ENCODE data around the gene MYO16.

Gene MYO16

GRCh38 chr13:109010912-109011311, 381.5 kb downstream of the MYO16 start:
- H3K27me3 ChIP-seq (ENCODE audit: control insufficient read depth, insufficient read depth, low read length) = no peaks in the 10 kb centered on the region
- no peaks in the 10 kb centered on the region for H3K9me3 ChIP-seq (ENCODE audit: control insufficient read depth, low read length)
- no peaks in the 10 kb centered on the region for H3K4me1 ChIP-seq (ENCODE audit: control insufficient read depth, insufficient read depth, low read length)
- H3K4me3 ChIP-seq (ENCODE audit: low read length) = no peak overlapping the region
- no peaks in the 10 kb centered on the region for H3K36me3 ChIP-seq (ENCODE audit: control insufficient read depth, insufficient read depth, low read length)
- H3K9ac ChIP-seq (ENCODE audit: low read length) = no peak overlapping the region

- Histone ChIP-seq H3K9me3 (ENCODE audit: control insufficient read depth, low read length) (no peaks in the 10 kb centered on the region), H3K27me3 (ENCODE audit: control insufficient read depth, insufficient read depth, low read length) (no peaks in the 10 kb centered on the region), H3K36me3 (ENCODE audit: control insufficient read depth, insufficient read depth, low read length) (no peaks in the 10 kb centered on the region)
These were observed 382.7 kb downstream of the MYO16 start for GRCh38 chr13:109012115-109012514.

GRCh38 chr13:109021558-109021957, 392.1 kb downstream of the MYO16 start:
- H3K9ac ChIP-seq (ENCODE audit: low read length) = no peak overlapping the region
- H3K36me3 ChIP-seq (ENCODE audit: control insufficient read depth, insufficient read depth, low read length) = no peaks in the 10 kb centered on the region
- H3K9me3 ChIP-seq (ENCODE audit: control insufficient read depth, low read length) = no peaks in the 10 kb centered on the region
- no peaks in the 10 kb centered on the region for H3K4me1 ChIP-seq (ENCODE audit: control insufficient read depth, insufficient read depth, low read length)
- H3K4me3 ChIP-seq (ENCODE audit: low read length) = no peak overlapping the region
- H3K27me3 ChIP-seq (ENCODE audit: control insufficient read depth, insufficient read depth, low read length) = no peaks in the 10 kb centered on the region

More at GRCh38 chr13:109012115-109012514, 382.7 kb downstream of the MYO16 start:
- no peaks in the 10 kb centered on the region for H3K4me1 ChIP-seq (ENCODE audit: control insufficient read depth, insufficient read depth, low read length)
- no peak overlapping the region for H3K9ac ChIP-seq (ENCODE audit: low read length)
- no peak overlapping the region for H3K4me3 ChIP-seq (ENCODE audit: low read length)

- H3K9ac ChIP-seq (ENCODE audit: low read length) = no peak overlapping the region
- no peaks in the 10 kb centered on the region for H3K27me3 ChIP-seq (ENCODE audit: control insufficient read depth, insufficient read depth, low read length)
- H3K4me1 ChIP-seq (ENCODE audit: control insufficient read depth, insufficient read depth, low read length) = no peaks in the 10 kb centered on the region
- no peaks in the 10 kb centered on the region for H3K36me3 ChIP-seq (ENCODE audit: control insufficient read depth, insufficient read depth, low read length)
- no peak overlapping the region for H3K4me3 ChIP-seq (ENCODE audit: low read length)
- no peaks in the 10 kb centered on the region for H3K9me3 ChIP-seq (ENCODE audit: control insufficient read depth, low read length)
These were observed 395.2 kb downstream of the MYO16 start for GRCh38 chr13:109024611-109025010.

- Histone ChIP-seq H3K9ac (ENCODE audit: low read length) (no peak overlapping the region), H3K36me3 (ENCODE audit: control insufficient read depth, insufficient read depth, low read length) (no peaks in the 10 kb centered on the region), H3K9me3 (ENCODE audit: control insufficient read depth, low read length) (no peaks in the 10 kb centered on the region), H3K4me3 (ENCODE audit: low read length) (no peak overlapping the region), H3K4me1 (ENCODE audit: control insufficient read depth, insufficient read depth, low read length) (no peaks in the 10 kb centered on the region), H3K27me3 (ENCODE audit: control insufficient read depth, insufficient read depth, low read length) (no peaks in the 10 kb centered on the region)
These were observed 396.9 kb downstream of the MYO16 start for GRCh38 chr13:109026266-109026665.

- Histone ChIP-seq H3K9me3 (ENCODE audit: control insufficient read depth, low read length) (no peaks in the 10 kb centered on the region), H3K4me3 (ENCODE audit: low read length) (no peak overlapping the region), H3K4me1 (ENCODE audit: control insufficient read depth, insufficient read depth, low read length) (no peaks in the 10 kb centered on the region), H3K27me3 (ENCODE audit: control insufficient read depth, insufficient read depth, low read length) (no peaks in the 10 kb centered on the region), H3K9ac (ENCODE audit: low read length) (no peak overlapping the region), H3K36me3 (ENCODE audit: control insufficient read depth, insufficient read depth, low read length) (no peaks in the 10 kb centered on the region)
These were observed 399.2 kb downstream of the MYO16 start for GRCh38 chr13:109028624-109029023.

GRCh38 chr13:109033090-109033489, 403.7 kb downstream of the MYO16 start:
- Histone ChIP-seq H3K9ac (ENCODE audit: low read length) (no peak overlapping the region), H3K27me3 (ENCODE audit: control insufficient read depth, insufficient read depth, low read length) (no peaks in the 10 kb centered on the region), H3K36me3 (ENCODE audit: control insufficient read depth, insufficient read depth, low read length) (no peaks in the 10 kb centered on the region), H3K4me3 (ENCODE audit: low read length) (no peak overlapping the region), H3K4me1 (ENCODE audit: control insufficient read depth, insufficient read depth, low read length) (no peaks in the 10 kb centered on the region), H3K9me3 (ENCODE audit: control insufficient read depth, low read length) (no peaks in the 10 kb centered on the region)

- no peaks in the 10 kb centered on the region for H3K27me3 ChIP-seq (ENCODE audit: control insufficient read depth, insufficient read depth, low read length)
- H3K36me3 ChIP-seq (ENCODE audit: control insufficient read depth, insufficient read depth, low read length) = no peaks in the 10 kb centered on the region
- no peak overlapping the region for H3K4me3 ChIP-seq (ENCODE audit: low read length)
- no peak overlapping the region for H3K9ac ChIP-seq (ENCODE audit: low read length)
- H3K4me1 ChIP-seq (ENCODE audit: control insufficient read depth, insufficient read depth, low read length) = no peaks in the 10 kb centered on the region
- H3K9me3 ChIP-seq (ENCODE audit: control insufficient read depth, low read length) = no peaks in the 10 kb centered on the region
These were observed 406.8 kb downstream of the MYO16 start for GRCh38 chr13:109036078-109036780.

GRCh38 chr13:109043636-109044035, 414.2 kb downstream of the MYO16 start:
- no peaks in the 10 kb centered on the region for H3K9me3 ChIP-seq (ENCODE audit: control insufficient read depth, low read length)

GRCh38 chr13:109055850-109056249, 426.4 kb downstream of the MYO16 start:
- Histone ChIP-seq H3K4me3 (ENCODE audit: low read length) (no peak overlapping the region), H3K9me3 (ENCODE audit: control insufficient read depth, low read length) (no peaks in the 10 kb centered on the region), H3K36me3 (ENCODE audit: control insufficient read depth, insufficient read depth, low read length) (no peaks in the 10 kb centered on the region), H3K27me3 (ENCODE audit: control insufficient read depth, insufficient read depth, low read length) (no peaks in the 10 kb centered on the region), H3K4me1 (ENCODE audit: control insufficient read depth, insufficient read depth, low read length) (no peaks in the 10 kb centered on the region), H3K9ac (ENCODE audit: low read length) (no peak overlapping the region)

More at GRCh38 chr13:109043636-109044035, 414.2 kb downstream of the MYO16 start:
- Histone ChIP-seq H3K36me3 (ENCODE audit: control insufficient read depth, insufficient read depth, low read length) (no peaks in the 10 kb centered on the region), H3K4me3 (ENCODE audit: low read length) (no peak overlapping the region), H3K4me1 (ENCODE audit: control insufficient read depth, insufficient read depth, low read length) (no peaks in the 10 kb centered on the region), H3K27me3 (ENCODE audit: control insufficient read depth, insufficient read depth, low read length) (no peaks in the 10 kb centered on the region), H3K9ac (ENCODE audit: low read length) (no peak overlapping the region)

- Histone ChIP-seq H3K9me3 (ENCODE audit: control insufficient read depth, low read length) (no peaks in the 10 kb centered on the region), H3K4me1 (ENCODE audit: control insufficient read depth, insufficient read depth, low read length) (no peaks in the 10 kb centered on the region), H3K4me3 (ENCODE audit: low read length) (no peak overlapping the region), H3K27me3 (ENCODE audit: control insufficient read depth, insufficient read depth, low read length) (no peaks in the 10 kb centered on the region), H3K36me3 (ENCODE audit: control insufficient read depth, insufficient read depth, low read length) (no peaks in the 10 kb centered on the region), H3K9ac (ENCODE audit: low read length) (no peak overlapping the region)
These were observed 428.7 kb downstream of the MYO16 start for GRCh38 chr13:109058087-109058486.

- H3K4me3 ChIP-seq (ENCODE audit: low read length) = no peak overlapping the region
- H3K9me3 ChIP-seq (ENCODE audit: control insufficient read depth, low read length) = no peaks in the 10 kb centered on the region
- H3K36me3 ChIP-seq (ENCODE audit: control insufficient read depth, insufficient read depth, low read length) = no peaks in the 10 kb centered on the region
- no peak overlapping the region for H3K9ac ChIP-seq (ENCODE audit: low read length)
- H3K4me1 ChIP-seq (ENCODE audit: control insufficient read depth, insufficient read depth, low read length) = no peaks in the 10 kb centered on the region
- H3K27me3 ChIP-seq (ENCODE audit: control insufficient read depth, insufficient read depth, low read length) = no peaks in the 10 kb centered on the region
These were observed 443.1 kb downstream of the MYO16 start for GRCh38 chr13:109072505-109072904.

GRCh38 chr13:109074436-109074835, 445.0 kb downstream of the MYO16 start:
- no peaks in the 10 kb centered on the region for H3K27me3 ChIP-seq (ENCODE audit: control insufficient read depth, insufficient read depth, low read length)
- H3K36me3 ChIP-seq (ENCODE audit: control insufficient read depth, insufficient read depth, low read length) = no peaks in the 10 kb centered on the region
- no peaks in the 10 kb centered on the region for H3K9me3 ChIP-seq (ENCODE audit: control insufficient read depth, low read length)
- H3K4me3 ChIP-seq (ENCODE audit: low read length) = no peak overlapping the region
- H3K9ac ChIP-seq (ENCODE audit: low read length) = no peak overlapping the region
- no peaks in the 10 kb centered on the region for H3K4me1 ChIP-seq (ENCODE audit: control insufficient read depth, insufficient read depth, low read length)

All from mucosa of stomach (tissue), 1 donor.